Measurements from ENCODE around the gene IFNA1. TPM values are rescaled to one million over a fixed set of nuclear protein-coding genes. Genes with fewer than 3 reads are reported as not detected.
"Not testable (repeated sequence)": the region's sequence is repeated elsewhere in the genome, so short reads cannot be mapped to it uniquely, and the experiment has no call there.

Gene IFNA1
- polyA plus RNA-seq, 3 donors, result not detected

DNA sequence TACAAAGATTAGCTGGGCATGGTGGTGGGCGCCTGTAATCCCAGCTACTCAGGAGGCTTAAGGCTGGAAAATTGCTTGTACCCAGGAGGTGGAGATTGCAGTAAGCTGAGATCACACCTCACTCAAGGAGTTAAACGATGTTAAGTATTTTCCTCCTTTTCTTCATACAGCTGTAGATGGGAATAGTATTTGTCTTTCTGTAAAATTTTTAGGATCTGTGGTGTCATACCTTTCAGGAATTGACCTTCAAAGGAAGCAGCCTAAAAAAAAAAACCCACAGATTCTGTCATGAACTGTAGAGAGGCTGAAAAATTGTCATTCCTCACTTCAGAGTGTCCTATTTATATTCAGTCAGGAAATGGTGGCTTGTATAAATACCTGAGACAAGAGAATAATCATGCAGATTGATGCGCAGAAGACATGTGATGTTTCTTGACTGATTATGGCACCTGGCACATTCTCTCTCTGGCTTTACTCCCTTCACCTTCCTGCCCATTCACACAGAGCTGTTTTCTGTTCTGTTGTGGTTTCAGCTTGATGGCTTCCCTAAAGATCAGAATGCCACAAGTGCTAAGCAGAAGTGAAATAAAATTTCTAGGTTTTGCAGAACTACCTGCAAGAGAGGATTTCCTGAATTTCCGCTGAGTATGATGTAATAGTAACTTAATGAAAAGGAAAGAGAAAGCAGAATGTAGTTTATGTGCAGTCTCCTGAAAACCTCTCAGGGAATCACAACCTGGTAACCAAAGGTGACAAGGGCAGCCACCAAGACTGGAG, 3.8 kb downstream of the IFNA1 start:
- no peak for DNase-seq (ENCODE audit: low read depth in 3 of 3, low spot score in 2 of 3)

DNA sequence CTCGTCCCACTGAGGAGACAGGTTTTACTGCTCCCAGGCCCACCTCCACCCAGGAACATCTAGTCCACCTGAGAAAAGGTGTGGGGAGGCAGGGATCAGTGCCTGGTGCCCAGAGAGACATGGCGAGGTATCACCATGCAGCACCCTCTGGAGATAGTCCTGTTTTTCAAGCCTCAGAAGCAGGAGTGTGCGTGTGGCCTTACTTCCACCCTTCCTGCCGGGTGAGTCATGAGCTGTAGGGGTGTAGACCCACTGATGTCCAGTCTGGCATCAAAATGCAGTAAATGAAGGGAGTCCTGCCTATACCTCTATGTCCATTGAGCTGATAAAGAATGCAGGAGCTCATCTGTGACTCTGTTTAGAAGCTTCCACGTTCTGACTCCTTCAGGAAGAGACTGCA, 9.1 kb downstream of the IFNA1 start:
- DNase-seq (ENCODE audit: low read depth in 3 of 3, low spot score in 2 of 3), result not testable (repeated sequence)

GRCh38 chr9:21450733-21451394, 10.6 kb downstream of the IFNA1 start:
- DNase-seq (ENCODE audit: low read depth in 3 of 3, low spot score in 2 of 3), result no peak

DNA sequence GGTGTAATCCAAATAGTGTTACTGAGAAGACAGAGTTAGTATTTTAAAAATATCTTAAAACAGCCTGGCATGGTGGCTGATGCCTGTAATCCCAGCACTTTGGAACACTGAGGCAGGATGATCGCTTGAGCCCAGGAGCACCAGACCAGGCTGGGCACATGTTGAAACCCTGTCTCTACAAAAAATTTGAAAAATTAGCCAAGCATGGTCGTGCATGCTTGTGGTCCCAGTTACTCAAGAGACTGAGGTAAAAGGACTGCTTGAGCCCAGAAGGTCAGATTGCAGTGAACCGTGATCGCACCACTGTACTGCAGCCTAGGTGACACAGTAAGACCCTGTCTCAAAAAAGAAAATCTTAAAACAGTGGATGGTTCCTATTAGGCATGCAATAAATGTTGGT, 12.4 kb downstream of the IFNA1 start:
- DNase-seq (ENCODE audit: low read depth in 3 of 3, low spot score in 2 of 3), result no peak

DNA sequence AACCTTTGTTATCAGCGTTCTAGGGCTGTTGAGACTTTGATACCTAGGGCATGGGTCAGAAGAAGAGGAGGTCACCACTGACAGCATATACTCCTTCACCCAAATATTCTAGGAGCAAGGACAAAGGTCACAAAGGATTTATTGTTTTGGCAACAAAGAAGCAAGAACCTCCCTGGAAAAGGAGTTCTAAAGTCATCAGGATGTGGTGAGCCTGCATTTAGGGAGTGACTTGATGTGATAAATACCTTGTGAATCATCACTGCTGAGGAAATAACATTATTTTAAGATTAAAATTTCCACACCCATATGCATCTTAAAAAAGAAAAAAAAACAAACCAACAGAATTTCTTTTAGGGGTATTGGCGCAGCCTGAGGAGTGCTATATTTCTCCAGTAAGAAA, 13.9 kb downstream of the IFNA1 start:
- no peak for DNase-seq (ENCODE audit: low read depth in 3 of 3, low spot score in 2 of 3)

- DNase-seq (ENCODE audit: low read depth in 3 of 3, low spot score in 2 of 3), result no peak
These were observed 15.1 kb downstream of the IFNA1 start for GRCh38 chr9:21455320-21455719.

- DNase-seq (ENCODE audit: low read depth in 3 of 3, low spot score in 2 of 3), result no peak
These were observed 21.1 kb downstream of the IFNA1 start for GRCh38 chr9:21461377-21461776.

- DNase-seq (ENCODE audit: low read depth in 3 of 3, low spot score in 2 of 3), result no peak
These were observed 24.9 kb downstream of the IFNA1 start for GRCh38 chr9:21465138-21465537.

GRCh38 chr9:21465859-21466518, 25.8 kb downstream of the IFNA1 start:
- DNase-seq (ENCODE audit: low read depth in 3 of 3, low spot score in 2 of 3), result peak; percentile 15 to 40 (median 16)

DNA sequence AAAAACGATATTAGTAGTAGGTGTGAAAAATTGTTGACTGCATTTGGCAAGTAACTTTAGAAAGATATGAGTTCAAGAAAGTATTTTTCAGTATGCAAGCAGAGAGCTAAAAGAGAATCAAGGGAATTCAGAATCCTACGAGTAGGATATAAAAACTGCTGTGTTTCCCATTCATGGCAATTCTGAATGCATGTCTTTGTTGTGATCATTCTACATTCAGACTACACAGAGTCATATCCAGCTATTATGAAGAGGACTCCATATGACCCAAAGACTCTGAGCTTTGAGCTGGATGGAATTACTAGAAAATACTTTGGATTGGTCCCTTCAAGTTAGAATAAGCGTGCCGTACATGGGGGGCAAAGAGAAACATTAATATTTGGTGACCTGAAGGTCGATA, 29.9 kb downstream of the IFNA1 start:
- no peak for DNase-seq (ENCODE audit: low read depth in 3 of 3, low spot score in 2 of 3)

DNA sequence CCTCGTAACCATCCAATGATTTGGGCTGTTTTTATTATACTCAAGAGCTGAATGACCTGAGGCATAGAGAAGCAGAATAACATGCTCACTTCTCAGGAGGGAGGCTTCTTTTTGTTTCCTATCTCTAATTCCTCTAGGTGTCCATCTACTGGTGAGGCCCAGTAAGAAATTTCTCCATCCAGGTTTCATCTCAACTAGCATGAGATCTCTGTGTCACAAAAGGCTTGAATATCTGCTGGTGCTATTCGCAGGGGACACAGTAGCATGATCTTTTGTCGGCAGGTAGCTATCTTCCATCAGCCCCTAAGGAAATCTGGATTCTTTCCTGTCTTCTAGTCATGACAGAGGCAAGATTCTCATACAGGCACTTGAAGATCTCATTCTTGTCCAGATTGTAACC, 33.0 kb downstream of the IFNA1 start:
- no peak for DNase-seq (ENCODE audit: low read depth in 3 of 3, low spot score in 2 of 3)

GRCh38 chr9:21477466-21477865, 37.2 kb downstream of the IFNA1 start:
- DNase-seq (ENCODE audit: low read depth in 3 of 3, low spot score in 2 of 3), result no peak

- DNase-seq (ENCODE audit: low read depth in 3 of 3, low spot score in 2 of 3), result no peak
These were observed 39.0 kb downstream of the IFNA1 start for GRCh38 chr9:21479152-21479702.

DNA sequence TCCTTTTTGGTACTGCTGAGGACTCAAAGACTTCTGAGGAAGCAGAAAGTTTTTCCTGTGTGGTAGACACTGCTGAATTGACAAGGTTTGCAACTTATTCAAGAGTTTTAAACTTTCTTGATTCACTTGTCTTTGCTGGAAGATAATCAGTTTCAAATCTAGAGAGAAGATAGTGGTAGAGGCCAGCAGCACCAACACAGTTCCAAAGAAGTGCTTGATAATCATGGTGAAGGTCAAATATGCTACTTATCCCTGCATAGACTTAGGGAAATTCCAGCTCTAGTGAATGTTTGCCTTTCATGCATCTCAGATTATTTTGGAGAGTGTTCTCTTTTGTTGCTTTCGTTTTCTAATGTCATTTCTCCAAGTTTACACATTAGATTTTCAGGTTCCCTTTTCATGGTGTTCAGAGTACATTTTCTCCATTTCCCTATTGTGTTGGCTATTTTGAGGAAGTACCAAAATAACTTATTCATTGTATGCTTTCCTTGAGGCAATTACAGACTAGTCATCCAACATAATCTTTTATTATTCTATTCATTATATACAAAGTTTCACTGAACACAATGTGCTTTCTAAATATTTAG, 41.3 kb downstream of the IFNA1 start:
- no peak for DNase-seq (ENCODE audit: low read depth in 3 of 3, low spot score in 2 of 3)

- no peak for DNase-seq (ENCODE audit: low read depth in 3 of 3, low spot score in 2 of 3)
These were observed 42.0 kb downstream of the IFNA1 start, which contains the start of gene IFNE for GRCh38 chr9:21482213-21482612. Gene IFNE, minus strand, starts transcription at chr9:21482313. Its CDS starts 619 bp downstream, at chr9:21481694.

Other genes with a start within 250 kb of the IFNA1 start
- not detected for gene IFNA7, start 238.2 kb upstream of the IFNA1 start, polyA plus RNA-seq (ENCODE audit: insufficient read length in 3 of 3)
- not detected for gene IFNA10, start 233.3 kb upstream of the IFNA1 start, polyA plus RNA-seq (ENCODE audit: insufficient read length in 3 of 3)
- not detected for gene IFNA16, start 223.1 kb upstream of the IFNA1 start, polyA plus RNA-seq (ENCODE audit: insufficient read length in 3 of 3)
- gene IFNA17, start 212.2 kb upstream of the IFNA1 start, polyA plus RNA-seq (ENCODE audit: insufficient read length in 3 of 3), result not detected
- gene IFNA14, start 200.4 kb upstream of the IFNA1 start, polyA plus RNA-seq (ENCODE audit: insufficient read length in 3 of 3), result not detected
- not detected for gene IFNA5, start 135.1 kb upstream of the IFNA1 start, polyA plus RNA-seq (ENCODE audit: insufficient read length in 3 of 3)
- gene KLHL9, start 105.0 kb upstream of the IFNA1 start, polyA plus RNA-seq (ENCODE audit: insufficient read length in 3 of 3), result 10 to 100 TPM; 54.4 to 58.0 (median 57.5) TPM
- not detected for gene IFNA6, start 89.6 kb upstream of the IFNA1 start, polyA plus RNA-seq (ENCODE audit: insufficient read length in 3 of 3)
- not detected for gene IFNA13, start 72.4 kb upstream of the IFNA1 start, polyA plus RNA-seq (ENCODE audit: insufficient read length in 3 of 3)
- not detected for gene IFNA2, start 55.0 kb upstream of the IFNA1 start, polyA plus RNA-seq (ENCODE audit: insufficient read length in 3 of 3)
- not detected for gene IFNA8, start 31.3 kb upstream of the IFNA1 start, polyA plus RNA-seq (ENCODE audit: insufficient read length in 3 of 3)
- under 1 TPM in 2 of 3 donors, not detected in 1; 0.08 TPM for gene IFNE, start 41.9 kb downstream of the IFNA1 start, polyA plus RNA-seq (ENCODE audit: insufficient read length in 3 of 3)

All from right renal cortex interstitium (tissue), 3 donors.